Measurements from ENCODE around the gene LMAN1.

GRCh38 chr18:59340312-59340711 lies 18.8 kb downstream of the LMAN1 start:
- TF ChIP-seq CTCF (IDR thresholded peaks at IDR 0.05): no peak
- TF ChIP-seq POLR2A (IDR thresholded peaks at IDR 0.05): no peak

Measured in body of pancreas (tissue), 4 donors.